Measurements from ENCODE around the gene IL32.

DNA sequence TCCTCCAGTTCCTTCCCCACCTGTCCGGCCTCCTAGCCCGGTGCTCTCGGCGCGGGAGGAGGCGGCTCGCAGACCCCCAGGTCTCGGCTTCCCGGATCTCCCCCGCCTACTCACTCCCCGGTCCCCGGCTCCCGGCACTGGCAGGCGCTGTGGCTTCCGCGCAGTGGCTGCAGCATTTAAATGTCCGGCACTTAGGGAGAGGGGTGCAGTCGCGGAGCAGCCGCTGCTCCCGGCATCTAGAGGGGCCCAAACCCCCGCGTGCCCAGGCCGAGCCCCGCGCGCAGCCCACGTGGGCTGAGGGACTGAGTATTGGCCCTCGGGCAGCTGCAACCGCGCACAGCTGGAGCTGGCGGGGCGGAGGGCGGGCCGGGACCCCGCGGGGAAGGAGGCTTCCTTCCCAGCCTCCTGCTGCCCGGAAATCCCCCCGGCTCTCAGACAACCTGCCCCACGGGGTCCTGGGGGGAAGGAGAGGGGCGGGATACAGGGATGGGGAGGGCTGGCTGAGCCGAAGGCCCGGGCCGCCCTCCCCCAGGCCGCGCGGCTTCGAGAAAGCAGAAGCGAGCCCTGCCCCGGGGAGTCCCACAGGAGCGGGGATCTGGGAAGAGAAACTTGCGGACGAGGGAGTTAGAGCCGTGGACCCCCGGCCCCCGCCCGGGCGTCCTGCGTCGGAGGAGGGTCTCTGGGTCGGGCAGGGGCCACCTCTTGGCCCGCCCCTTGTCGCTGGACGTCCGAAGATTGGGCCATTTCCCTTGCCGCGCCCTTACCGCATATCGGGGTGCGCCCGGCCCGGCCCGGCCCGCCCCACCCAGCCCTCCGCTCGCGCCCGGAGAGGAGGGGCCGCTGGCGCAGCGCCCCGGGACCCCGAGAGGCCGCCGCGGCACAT lies 19.4 kb upstream of the IL32 start, which contains the start of gene MMP25:
- no peak for TF ChIP-seq CTCF (conservative IDR thresholded peaks at IDR 0.05; ENCODE audit: low read length)
- no peak for TF ChIP-seq EZH2phosphoT487 (IDR thresholded peaks at IDR 0.05; ENCODE audit: borderline replicate concordance)

Data from Loucy (cell line).